Measurements from ENCODE around the gene SERINC4.

DNA sequence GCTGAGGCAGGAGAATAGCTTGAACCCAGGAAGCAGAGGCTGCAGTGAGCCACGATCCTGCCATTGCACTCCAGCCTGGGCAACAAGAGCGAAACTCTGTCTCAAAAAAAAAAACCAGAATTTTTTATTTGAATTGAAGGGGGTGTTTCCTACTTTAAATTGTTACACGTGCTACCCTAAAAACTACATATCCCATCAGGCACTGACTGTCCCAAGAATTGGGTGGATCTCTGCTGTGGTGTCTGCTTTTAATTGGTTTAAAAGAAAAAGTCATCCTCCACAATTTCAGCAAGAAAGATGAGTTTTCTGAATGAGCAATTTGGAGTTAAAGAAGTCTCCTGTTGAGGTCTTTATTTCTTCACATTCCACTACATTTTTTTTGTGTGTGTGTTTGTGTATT lies 51.6 kb downstream of the SERINC4 start:
- TF ChIP-seq, protein P1, sequence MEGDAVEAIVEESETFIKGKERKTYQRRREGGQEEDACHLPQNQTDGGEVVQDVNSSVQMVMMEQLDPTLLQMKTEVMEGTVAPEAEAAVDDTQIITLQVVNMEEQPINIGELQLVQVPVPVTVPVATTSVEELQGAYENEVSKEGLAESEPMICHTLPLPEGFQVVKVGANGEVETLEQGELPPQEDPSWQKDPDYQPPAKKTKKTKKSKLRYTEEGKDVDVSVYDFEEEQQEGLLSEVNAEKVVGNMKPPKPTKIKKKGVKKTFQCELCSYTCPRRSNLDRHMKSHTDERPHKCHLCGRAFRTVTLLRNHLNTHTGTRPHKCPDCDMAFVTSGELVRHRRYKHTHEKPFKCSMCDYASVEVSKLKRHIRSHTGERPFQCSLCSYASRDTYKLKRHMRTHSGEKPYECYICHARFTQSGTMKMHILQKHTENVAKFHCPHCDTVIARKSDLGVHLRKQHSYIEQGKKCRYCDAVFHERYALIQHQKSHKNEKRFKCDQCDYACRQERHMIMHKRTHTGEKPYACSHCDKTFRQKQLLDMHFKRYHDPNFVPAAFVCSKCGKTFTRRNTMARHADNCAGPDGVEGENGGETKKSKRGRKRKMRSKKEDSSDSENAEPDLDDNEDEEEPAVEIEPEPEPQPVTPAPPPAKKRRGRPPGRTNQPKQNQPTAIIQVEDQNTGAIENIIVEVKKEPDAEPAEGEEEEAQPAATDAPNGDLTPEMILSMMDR (conservative IDR thresholded peaks at IDR 0.05; ENCODE audit: low read depth, low read length): no peak
- TF ChIP-seq POLR2A (IDR thresholded peaks at IDR 0.05; ENCODE audit: low read depth, low read length): no peak
- TF ChIP-seq CHD1 (IDR thresholded peaks at IDR 0.05; ENCODE audit: low read depth, low read length): no peak
- TF ChIP-seq SMC3 (IDR thresholded peaks at IDR 0.05; ENCODE audit: low read depth, low read length): no peak
- no peak for TF ChIP-seq RAD21 (IDR thresholded peaks at IDR 0.05; ENCODE audit: low read length)
- no peak for TF ChIP-seq MAZ (IDR thresholded peaks at IDR 0.05; ENCODE audit: borderline replicate concordance, low read depth, low read length)
- no peak for TF ChIP-seq CEBPB (IDR thresholded peaks at IDR 0.05; ENCODE audit: low read depth, low read length)
- TF ChIP-seq RCOR1 (IDR thresholded peaks at IDR 0.05; ENCODE audit: insufficient replicate concordance, low read length): no peak
- TF ChIP-seq FOS (IDR thresholded peaks at IDR 0.05; ENCODE audit: low read depth, low read length): no peak
- TF ChIP-seq MXI1 (IDR thresholded peaks at IDR 0.05; ENCODE audit: borderline replicate concordance, low read depth, low read length): no peak

All from IMR-90 (cell line).